Measurements from ENCODE around the gene POLD3.

DNA sequence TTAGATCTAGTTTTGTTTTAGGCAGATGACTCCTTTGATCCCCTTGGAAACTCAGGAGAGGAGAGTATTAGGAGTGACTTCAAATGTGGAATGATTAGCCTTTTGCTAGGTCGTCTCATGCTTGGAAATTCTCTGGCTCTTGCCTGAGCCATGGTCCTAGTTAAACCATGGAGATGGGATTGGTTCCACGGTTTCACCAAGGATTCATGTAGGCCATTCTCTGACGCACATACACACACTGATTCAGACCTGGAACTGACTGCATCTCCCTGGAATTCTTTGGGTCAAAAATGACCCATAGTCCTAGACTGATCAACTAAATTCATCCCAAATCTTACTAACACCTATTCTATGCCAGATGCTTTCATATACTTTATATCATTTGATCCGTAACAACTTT is 56.5 kb downstream of the POLD3 start:
- TF ChIP-seq, protein P1, sequence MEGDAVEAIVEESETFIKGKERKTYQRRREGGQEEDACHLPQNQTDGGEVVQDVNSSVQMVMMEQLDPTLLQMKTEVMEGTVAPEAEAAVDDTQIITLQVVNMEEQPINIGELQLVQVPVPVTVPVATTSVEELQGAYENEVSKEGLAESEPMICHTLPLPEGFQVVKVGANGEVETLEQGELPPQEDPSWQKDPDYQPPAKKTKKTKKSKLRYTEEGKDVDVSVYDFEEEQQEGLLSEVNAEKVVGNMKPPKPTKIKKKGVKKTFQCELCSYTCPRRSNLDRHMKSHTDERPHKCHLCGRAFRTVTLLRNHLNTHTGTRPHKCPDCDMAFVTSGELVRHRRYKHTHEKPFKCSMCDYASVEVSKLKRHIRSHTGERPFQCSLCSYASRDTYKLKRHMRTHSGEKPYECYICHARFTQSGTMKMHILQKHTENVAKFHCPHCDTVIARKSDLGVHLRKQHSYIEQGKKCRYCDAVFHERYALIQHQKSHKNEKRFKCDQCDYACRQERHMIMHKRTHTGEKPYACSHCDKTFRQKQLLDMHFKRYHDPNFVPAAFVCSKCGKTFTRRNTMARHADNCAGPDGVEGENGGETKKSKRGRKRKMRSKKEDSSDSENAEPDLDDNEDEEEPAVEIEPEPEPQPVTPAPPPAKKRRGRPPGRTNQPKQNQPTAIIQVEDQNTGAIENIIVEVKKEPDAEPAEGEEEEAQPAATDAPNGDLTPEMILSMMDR (IDR thresholded peaks at IDR 0.05; ENCODE audit: borderline replicate concordance, extremely low read depth, low read length, poor library complexity, severe bottlenecking) = no peak
- TF ChIP-seq EZH2 (IDR thresholded peaks at IDR 0.05; ENCODE audit: borderline replicate concordance, low read depth, low read length, severe bottlenecking) = no peak

All from DND-41 (cell line).